Gastrocnemius medialis (tissue), 4 donors: Measurements from ENCODE around the gene HMG20A. TPM values are rescaled to one million over a fixed set of nuclear protein-coding genes. Genes with fewer than 3 reads are reported as not detected.
A peak's percentile ranks its signal among the peaks of the same experiment; 100 is the strongest.

ENCODE experiments used
- ATAC-seq, 2 donors: fragments of 150-250 bp; one replicate each; pipeline ENCODE4 v1.9.1; 2016
- DNase-seq, 2 donors: peaks; one replicate each; pipeline ENCODE4 v3.0.0-alpha.2; 2019
- H3K27ac ChIP-seq, 4 donors: fragments of 200-600 bp; sonication (generic); 1 replicate in 1 of 4; 2 replicates in 3 of 4; pipeline ENCODE4 v1.5.1; 2016 to 2018; ENCODE audit warnings: mild to moderate bottlenecking in 2 of 4, moderate library complexity in 1 of 4
- H3K27me3 ChIP-seq, 3 donors: fragments of 200-600 bp; sonication (generic) in 2 of 3; 1 replicate in 1 of 3; 2 replicates in 2 of 3; pipeline versions ENCODE4 v1.5.1 to v1.6.0; 2016 to 2019; ENCODE audit warnings: mild to moderate bottlenecking in 1 of 3, moderate library complexity in 1 of 3
- H3K36me3 ChIP-seq, 2 donors: fragments of 200-600 bp; sonication (generic) in 1 of 2; one replicate each; pipeline ENCODE4 v1.5.1; 2017 to 2018
- H3K4me1 ChIP-seq, 2 donors: fragments of 200-600 bp; sonication (generic) in 1 of 2; one replicate each; pipeline ENCODE4 v1.5.1; 2016 to 2017; ENCODE audit warnings: mild to moderate bottlenecking in 2 of 2
- H3K4me3 ChIP-seq, 4 donors: fragments of 200-600 bp; sonication (generic) in 3 of 4; 1 replicate in 1 of 4; 2 replicates in 3 of 4; pipeline ENCODE4 v1.5.1; 2016 to 2019; ENCODE audit warnings: mild to moderate bottlenecking in 2 of 4
- H3K9me3 ChIP-seq, 3 donors: fragments of 200-600 bp; sonication (generic) in 2 of 3; 1 replicate in 1 of 3; 2 replicates in 2 of 3; pipeline ENCODE4 v1.5.1; 2016 to 2019
- CTCF ChIP-seq, 5 experiments: fragments of 450-650 bp in 3 of 5; fragments of 200-600 bp in 2 of 5; sonication (generic) in 2 of 5; IDR thresholded peaks in 4 of 5; conservative IDR thresholded peaks in 1 of 5; 1 replicate in 4 of 5; 2 replicates in 1 of 5; pipeline ENCODE4 v1.5.1; 2016 to 2019; ENCODE audit warnings: antibody characterized with exemption in 5 of 5, mild to moderate bottlenecking in 3 of 5, moderate library complexity in 3 of 5
- POLR2A ChIP-seq, 2 donors: fragments of 450-650 bp; IDR thresholded peaks; one replicate each; pipeline ENCODE4 v1.6.1; 2017; ENCODE audit warnings: antibody characterized with exemption in 2 of 2, mild to moderate bottlenecking in 2 of 2, moderate library complexity in 2 of 2
- in situ Hi-C, 4 donors: fragments of 200-750 bp; cut with MboI; loops; one replicate each; pipeline versions ENCODE4 v1.15.0 to v1.8.0; 2017; ENCODE audit warnings: low sequenced_read_pairs in 4 of 4
- intact Hi-C: fragments of 100-400 bp; cut with DNase I; formaldehyde crosslinking; loops from one replicate; pipeline ENCODE4 v1.15.1; 2023; ENCODE audit warnings: low total_unique reads
- total RNA-seq, 4 donors: library from RNA; depleted of rRNA; stranded (reverse); fragments of >200 nt; gene quantifications; one replicate each; pipeline versions ENCODE4 v1.1.0 to v1.2.3, GENCODE V29; 2016

The HMG20A gene
- total RNA-seq, 4 donors from 2014 or later, result 17.7 to 39.6 (median 29.9) TPM

GRCh38 chr15:77461486-77461885 lies 40.8 kb downstream of the HMG20A start:
- H3K27me3 ChIP-seq, result no peaks in the 10 kb centered on the region
- intact Hi-C loops (no loop called here), in situ Hi-C loops (no loop called here)
- no peak overlapping the region for H3K27ac ChIP-seq
- peaks cover 0 to 34% of the 10 kb centered on the region in 2 donors for H3K36me3 ChIP-seq
- TF ChIP-seq CTCF (IDR thresholded peaks at IDR 0.05 in 4 of 5, conservative IDR thresholded peaks at IDR 0.05 in 1 of 5) (no peak), POLR2A (IDR thresholded peaks at IDR 0.05) (no peak)
- H3K9me3 ChIP-seq, result no peaks in the 10 kb centered on the region
- peaks cover 7 to 11% of the 10 kb centered on the region in 2 donors for H3K4me1 ChIP-seq
- ATAC-seq (peak in 1 of 2 donors; percentile 27), DNase-seq (no peak)
- no peak overlapping the region for H3K4me3 ChIP-seq

- Histone ChIP-seq H3K36me3 (peaks cover 0 to 46% of the 10 kb centered on the region in 2 donors), H3K27me3 (no peaks in the 10 kb centered on the region), H3K4me3 (no peak overlapping the region), H3K4me1 (peaks cover 0 to 4% of the 10 kb centered on the region in 2 donors), H3K9me3 (no peaks in the 10 kb centered on the region), H3K27ac (no peak overlapping the region)
- intact Hi-C loops (no loop called here), in situ Hi-C loops (no loop called here)
- TF ChIP-seq POLR2A (IDR thresholded peaks at IDR 0.05), result no peak
- TF ChIP-seq CTCF (IDR thresholded peaks at IDR 0.05 in 4 of 5, conservative IDR thresholded peaks at IDR 0.05 in 1 of 5), result no peak
- no peak for DNase-seq
- no peak for ATAC-seq
Measured at GRCh38 chr15:77464129-77464865, 43.6 kb downstream of the HMG20A start.

GRCh38 chr15:77466521-77466920 lies 45.8 kb downstream of the HMG20A start:
- Histone ChIP-seq H3K27me3 (no peaks in the 10 kb centered on the region), H3K36me3 (peaks cover 0 to 56% of the 10 kb centered on the region in 2 donors), H3K27ac (no peak overlapping the region), H3K4me1 (peaks cover 0 to 4% of the 10 kb centered on the region in 2 donors), H3K4me3 (no peak overlapping the region), H3K9me3 (no peaks in the 10 kb centered on the region)
- ATAC-seq (no peak), DNase-seq (no peak)
- in situ Hi-C loops (no loop called here), intact Hi-C loops (no loop called here)
- no peak for TF ChIP-seq CTCF (IDR thresholded peaks at IDR 0.05 in 4 of 5, conservative IDR thresholded peaks at IDR 0.05 in 1 of 5)

- H3K27ac ChIP-seq, result no peak overlapping the region
- ATAC-seq, result no peak
- no peak for TF ChIP-seq CTCF (IDR thresholded peaks at IDR 0.05 in 4 of 5, conservative IDR thresholded peaks at IDR 0.05 in 1 of 5)
- TF ChIP-seq POLR2A (IDR thresholded peaks at IDR 0.05), result no peak
- no peaks in the 10 kb centered on the region for H3K27me3 ChIP-seq
- H3K4me3 ChIP-seq, result no peak overlapping the region
- H3K9me3 ChIP-seq, result no peaks in the 10 kb centered on the region
- DNase-seq, result no peak
- intact Hi-C loops, result no loop called here
- H3K4me1 ChIP-seq, result peaks cover 0 to 12% of the 10 kb centered on the region in 2 donors
- H3K36me3 ChIP-seq, result peaks cover 0 to 64% of the 10 kb centered on the region in 2 donors
- in situ Hi-C loops, result no loop called here
Measured at GRCh38 chr15:77468896-77469295, 48.2 kb downstream of the HMG20A start.
